HEK293 (cell line): ENCODE results near the gene CAPN8.

Source experiments
- IKZF3 ChIP-seq: fragments of 450-650 bp; IDR thresholded peaks from 2 replicates; pipeline ENCODE4 v1.5.0; 2018; ENCODE audit warnings: missing biosample characterization, mild to moderate bottlenecking, missing genetic modification characterization, moderate library complexity
- KLF9 ChIP-seq: fragments of 450-650 bp; formaldehyde crosslinking; IDR thresholded peaks from 2 replicates; pipeline ENCODE4 v1.5.1; 2016; ENCODE audit warnings: missing biosample characterization, missing genetic modification characterization, low read depth
- MYNN ChIP-seq: fragments of 450-650 bp; formaldehyde crosslinking; IDR thresholded peaks from 2 replicates; pipeline ENCODE4 v1.5.1; 2016; ENCODE audit warnings: missing biosample characterization, missing genetic modification characterization, borderline replicate concordance
- PRDM1 ChIP-seq: fragments of 450-650 bp; formaldehyde crosslinking; IDR thresholded peaks from 2 replicates; pipeline ENCODE4; 2016; ENCODE audit warnings: missing biosample characterization, missing genetic modification characterization
- WT1 ChIP-seq: fragments of 450-650 bp; formaldehyde crosslinking; IDR thresholded peaks from 2 replicates; pipeline ENCODE4 v1.5.1; 2016; ENCODE audit warnings: missing biosample characterization, missing genetic modification characterization
- ZBTB6 ChIP-seq: fragments of 450-650 bp; formaldehyde crosslinking; IDR thresholded peaks from 2 replicates; pipeline ENCODE4 v1.5.1; 2017; ENCODE audit warnings: missing biosample characterization, missing genetic modification characterization
- ZBTB7A ChIP-seq: fragments of 450-650 bp; formaldehyde crosslinking; IDR thresholded peaks from 2 replicates; pipeline ENCODE4 v1.5.1; 2016; ENCODE audit warnings: low read depth, missing biosample characterization, missing genetic modification characterization
- ZNF138 ChIP-seq: fragments of 450-650 bp; formaldehyde crosslinking; IDR thresholded peaks from 2 replicates; pipeline ENCODE4 v1.5.1; 2016; ENCODE audit warnings: missing biosample characterization, missing genetic modification characterization, borderline replicate concordance
- ZNF146 ChIP-seq: fragments of 450-650 bp; formaldehyde crosslinking; IDR thresholded peaks from 2 replicates; pipeline ENCODE4 v1.5.1; 2016; ENCODE audit warnings: missing biosample characterization, missing genetic modification characterization
- ZNF266 ChIP-seq: fragments of 450-650 bp; formaldehyde crosslinking; IDR thresholded peaks from 2 replicates; pipeline ENCODE4 v1.5.1; 2016; ENCODE audit warnings: missing biosample characterization, missing genetic modification characterization, low read depth
- ZNF292 ChIP-seq: fragments of 450-650 bp; formaldehyde crosslinking; IDR thresholded peaks from 2 replicates; pipeline ENCODE4 v1.5.1; 2016; ENCODE audit warnings: low read depth, missing biosample characterization, missing genetic modification characterization, borderline replicate concordance
- ZNF362 ChIP-seq: fragments of 450-650 bp; formaldehyde crosslinking; IDR thresholded peaks from 2 replicates; pipeline ENCODE4 v1.5.1; 2016; ENCODE audit warnings: missing biosample characterization, missing genetic modification characterization
- ZNF366 ChIP-seq: fragments of 450-650 bp; formaldehyde crosslinking; conservative IDR thresholded peaks from 2 replicates; pipeline ENCODE4 v1.5.1; 2016; ENCODE audit warnings: missing biosample characterization, missing genetic modification characterization
- ZNF404 ChIP-seq: fragments of 450-650 bp; formaldehyde crosslinking; IDR thresholded peaks from 2 replicates; pipeline ENCODE4 v1.5.1; 2017; ENCODE audit warnings: missing biosample characterization, missing genetic modification characterization
- ZNF514 ChIP-seq: fragments of 450-650 bp; formaldehyde crosslinking; IDR thresholded peaks from 2 replicates; pipeline ENCODE4 v1.5.1; 2016; ENCODE audit warnings: missing biosample characterization, missing genetic modification characterization
- ZNF548 ChIP-seq: fragments of 450-650 bp; formaldehyde crosslinking; IDR thresholded peaks from 2 replicates; pipeline ENCODE4 v1.5.1; 2016; ENCODE audit warnings: missing biosample characterization, missing genetic modification characterization
- ZNF596 ChIP-seq: fragments of 450-650 bp; IDR thresholded peaks from 2 replicates; pipeline ENCODE4 v1.5.0; 2018; ENCODE audit warnings: missing biosample characterization, mild to moderate bottlenecking, missing genetic modification characterization, moderate library complexity
- ZNF600 ChIP-seq: fragments of 450-650 bp; formaldehyde crosslinking; IDR thresholded peaks from 2 replicates; pipeline ENCODE4 v1.5.1; 2016; ENCODE audit warnings: missing biosample characterization, missing genetic modification characterization
- ZNF610 ChIP-seq: fragments of 450-650 bp; formaldehyde crosslinking; IDR thresholded peaks from 2 replicates; pipeline ENCODE4 v1.5.1; 2016; ENCODE audit warnings: missing biosample characterization, missing genetic modification characterization, borderline replicate concordance
- ZNF626 ChIP-seq: fragments of 450-650 bp; sonication (Bioruptor Pico); formaldehyde crosslinking; IDR thresholded peaks from 2 replicates; pipeline ENCODE4 v1.5.1; 2018; ENCODE audit warnings: missing biosample characterization, missing genetic modification characterization, inconsistent platforms
- ZNF747 ChIP-seq: fragments of 450-650 bp; formaldehyde crosslinking; IDR thresholded peaks from 2 replicates; pipeline ENCODE4 v1.5.1; 2016; ENCODE audit warnings: missing biosample characterization, missing genetic modification characterization
- ZSCAN30 ChIP-seq: fragments of 450-650 bp; IDR thresholded peaks from 2 replicates; pipeline ENCODE4 v1.5.1; 2018; ENCODE audit warnings: missing biosample characterization, mild to moderate bottlenecking, missing genetic modification characterization, moderate library complexity
- ZXDB ChIP-seq: fragments of 450-650 bp; formaldehyde crosslinking; IDR thresholded peaks from 2 replicates; pipeline ENCODE4 v1.5.1; 2016; ENCODE audit warnings: missing biosample characterization, missing genetic modification characterization
- TF ChIP-seq, protein P1 (sequence below): fragments of 450-650 bp; formaldehyde crosslinking; IDR thresholded peaks from 2 replicates; pipeline ENCODE4 v1.5.1; 2016; ENCODE audit warnings: missing biosample characterization, missing genetic modification characterization
- TF ChIP-seq, protein P2 (sequence below): fragments of 450-650 bp; formaldehyde crosslinking; IDR thresholded peaks from 2 replicates; pipeline ENCODE4 v1.5.1; 2016; ENCODE audit warnings: missing biosample characterization, missing genetic modification characterization
- TF ChIP-seq, protein P3 (sequence below): fragments of 450-650 bp; formaldehyde crosslinking; IDR thresholded peaks from 2 replicates; pipeline ENCODE4 v1.5.1; 2016; ENCODE audit warnings: missing biosample characterization, missing genetic modification characterization
- TF ChIP-seq, protein P4 (sequence below): fragments of 450-650 bp; formaldehyde crosslinking; IDR thresholded peaks from 2 replicates; pipeline ENCODE4 v1.5.1; 2016; ENCODE audit warnings: missing biosample characterization, missing genetic modification characterization

CAPN8 gene

GRCh38 chr1:223706077-223706973 lies 40.8 kb upstream of the CAPN8 start (continued):
- TF ChIP-seq, protein P1, sequence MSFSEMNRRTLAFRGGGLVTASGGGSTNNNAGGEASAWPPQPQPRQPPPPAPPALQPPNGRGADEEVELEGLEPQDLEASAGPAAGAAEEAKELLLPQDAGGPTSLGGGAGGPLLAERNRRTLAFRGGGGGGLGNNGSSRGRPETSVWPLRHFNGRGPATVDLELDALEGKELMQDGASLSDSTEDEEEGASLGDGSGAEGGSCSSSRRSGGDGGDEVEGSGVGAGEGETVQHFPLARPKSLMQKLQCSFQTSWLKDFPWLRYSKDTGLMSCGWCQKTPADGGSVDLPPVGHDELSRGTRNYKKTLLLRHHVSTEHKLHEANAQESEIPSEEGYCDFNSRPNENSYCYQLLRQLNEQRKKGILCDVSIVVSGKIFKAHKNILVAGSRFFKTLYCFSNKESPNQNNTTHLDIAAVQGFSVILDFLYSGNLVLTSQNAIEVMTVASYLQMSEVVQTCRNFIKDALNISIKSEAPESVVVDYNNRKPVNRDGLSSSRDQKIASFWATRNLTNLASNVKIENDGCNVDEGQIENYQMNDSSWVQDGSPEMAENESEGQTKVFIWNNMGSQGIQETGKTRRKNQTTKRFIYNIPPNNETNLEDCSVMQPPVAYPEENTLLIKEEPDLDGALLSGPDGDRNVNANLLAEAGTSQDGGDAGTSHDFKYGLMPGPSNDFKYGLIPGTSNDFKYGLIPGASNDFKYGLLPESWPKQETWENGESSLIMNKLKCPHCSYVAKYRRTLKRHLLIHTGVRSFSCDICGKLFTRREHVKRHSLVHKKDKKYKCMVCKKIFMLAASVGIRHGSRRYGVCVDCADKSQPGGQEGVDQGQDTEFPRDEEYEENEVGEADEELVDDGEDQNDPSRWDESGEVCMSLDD (tag by site-specific recombination) = no peak
- TF ChIP-seq ZNF596 (tag by site-specific recombination) (peak; percentile 70), ZBTB6 (tag by site-specific recombination) (peak; percentile 70; the same call in 1 of the 2 replicates), ZNF610 (tag by site-specific recombination) (no peak), ZNF138 (tag by site-specific recombination) (no peak), MYNN (tag by site-specific recombination) (no peak), ZBTB7A (tag by site-specific recombination) (no peak), ZXDB (peak; percentile 74), ZNF266 (tag by site-specific recombination) (no peak), ZNF600 (tag by site-specific recombination) (peak; percentile 46), ZNF548 (tag by site-specific recombination) (no peak), ZNF362 (no peak), PRDM1 (tag by site-specific recombination) (peak; percentile 26; the same call in 1 of the 2 replicates), ZNF626 (no peak), KLF9 (tag by site-specific recombination) (no peak), WT1 (tag by site-specific recombination) (peak; percentile 61), ZSCAN30 (tag by site-specific recombination) (0 out of 2 replicates have a peak, but pooled peaks have one; percentile 28), IKZF3 (tag by site-specific recombination) (0 out of 2 replicates have a peak, but pooled peaks have one; percentile 18), ZNF404 (tag by site-specific recombination) (no peak), ZNF146 (tag by site-specific recombination) (no peak), ZNF747 (tag by site-specific recombination) (no peak), ZNF514 (tag by site-specific recombination) (no peak), ZNF366 (tag by site-specific recombination) (peak; percentile 22; the same call in 1 of the 2 replicates), ZNF292 (tag by site-specific recombination) (no peak)
- TF ChIP-seq, protein P2, sequence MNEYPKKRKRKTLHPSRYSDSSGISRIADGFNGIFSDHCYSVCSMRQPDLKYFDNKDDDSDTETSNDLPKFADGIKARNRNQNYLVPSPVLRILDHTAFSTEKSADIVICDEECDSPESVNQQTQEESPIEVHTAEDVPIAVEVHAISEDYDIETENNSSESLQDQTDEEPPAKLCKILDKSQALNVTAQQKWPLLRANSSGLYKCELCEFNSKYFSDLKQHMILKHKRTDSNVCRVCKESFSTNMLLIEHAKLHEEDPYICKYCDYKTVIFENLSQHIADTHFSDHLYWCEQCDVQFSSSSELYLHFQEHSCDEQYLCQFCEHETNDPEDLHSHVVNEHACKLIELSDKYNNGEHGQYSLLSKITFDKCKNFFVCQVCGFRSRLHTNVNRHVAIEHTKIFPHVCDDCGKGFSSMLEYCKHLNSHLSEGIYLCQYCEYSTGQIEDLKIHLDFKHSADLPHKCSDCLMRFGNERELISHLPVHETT (tag by site-specific recombination) = peak; percentile 40; the same call in 1 of the 2 replicates
- TF ChIP-seq, protein P3, sequence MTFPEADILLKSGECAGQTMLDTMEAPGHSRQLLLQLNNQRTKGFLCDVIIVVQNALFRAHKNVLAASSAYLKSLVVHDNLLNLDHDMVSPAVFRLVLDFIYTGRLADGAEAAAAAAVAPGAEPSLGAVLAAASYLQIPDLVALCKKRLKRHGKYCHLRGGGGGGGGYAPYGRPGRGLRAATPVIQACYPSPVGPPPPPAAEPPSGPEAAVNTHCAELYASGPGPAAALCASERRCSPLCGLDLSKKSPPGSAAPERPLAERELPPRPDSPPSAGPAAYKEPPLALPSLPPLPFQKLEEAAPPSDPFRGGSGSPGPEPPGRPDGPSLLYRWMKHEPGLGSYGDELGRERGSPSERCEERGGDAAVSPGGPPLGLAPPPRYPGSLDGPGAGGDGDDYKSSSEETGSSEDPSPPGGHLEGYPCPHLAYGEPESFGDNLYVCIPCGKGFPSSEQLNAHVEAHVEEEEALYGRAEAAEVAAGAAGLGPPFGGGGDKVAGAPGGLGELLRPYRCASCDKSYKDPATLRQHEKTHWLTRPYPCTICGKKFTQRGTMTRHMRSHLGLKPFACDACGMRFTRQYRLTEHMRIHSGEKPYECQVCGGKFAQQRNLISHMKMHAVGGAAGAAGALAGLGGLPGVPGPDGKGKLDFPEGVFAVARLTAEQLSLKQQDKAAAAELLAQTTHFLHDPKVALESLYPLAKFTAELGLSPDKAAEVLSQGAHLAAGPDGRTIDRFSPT (tag by site-specific recombination) = peak; percentile 93
- TF ChIP-seq, protein P4, sequence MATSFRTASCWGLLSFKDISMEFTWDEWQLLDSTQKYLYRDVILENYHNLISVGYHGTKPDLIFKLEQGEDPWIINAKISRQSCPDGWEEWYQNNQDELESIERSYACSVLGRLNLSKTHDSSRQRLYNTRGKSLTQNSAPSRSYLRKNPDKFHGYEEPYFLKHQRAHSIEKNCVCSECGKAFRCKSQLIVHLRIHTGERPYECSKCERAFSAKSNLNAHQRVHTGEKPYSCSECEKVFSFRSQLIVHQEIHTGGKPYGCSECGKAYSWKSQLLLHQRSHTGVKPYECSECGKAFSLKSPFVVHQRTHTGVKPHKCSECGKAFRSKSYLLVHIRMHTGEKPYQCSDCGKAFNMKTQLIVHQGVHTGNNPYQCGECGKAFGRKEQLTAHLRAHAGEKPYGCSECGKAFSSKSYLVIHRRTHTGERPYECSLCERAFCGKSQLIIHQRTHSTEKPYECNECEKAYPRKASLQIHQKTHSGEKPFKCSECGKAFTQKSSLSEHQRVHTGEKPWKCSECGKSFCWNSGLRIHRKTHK (tag by site-specific recombination) = no peak
